Gastrocnemius medialis (tissue), 4 donors: Measurements from ENCODE around the gene RNF223. TPM values are rescaled to one million over a fixed set of nuclear protein-coding genes. Genes with fewer than 3 reads are reported as not detected.

Source experiments
- ATAC-seq, 2 donors: fragments of 150-250 bp; one replicate each; pipeline ENCODE4 v1.9.1; 2016
- DNase-seq, 2 donors: peaks; one replicate each; pipeline ENCODE4 v3.0.0-alpha.2; 2019
- H3K27ac ChIP-seq, 4 donors: fragments of 200-600 bp; sonication (generic); 1 replicate in 1 of 4; 2 replicates in 3 of 4; pipeline ENCODE4 v1.5.1; 2016 to 2018; ENCODE audit warnings: mild to moderate bottlenecking in 2 of 4, moderate library complexity in 1 of 4
- H3K27me3 ChIP-seq, 3 donors: fragments of 200-600 bp; sonication (generic) in 2 of 3; 1 replicate in 1 of 3; 2 replicates in 2 of 3; pipeline versions ENCODE4 v1.5.1 to v1.6.0; 2016 to 2019; ENCODE audit warnings: mild to moderate bottlenecking in 1 of 3, moderate library complexity in 1 of 3
- H3K36me3 ChIP-seq, 2 donors: fragments of 200-600 bp; sonication (generic) in 1 of 2; one replicate each; pipeline ENCODE4 v1.5.1; 2017 to 2018
- H3K4me1 ChIP-seq, 2 donors: fragments of 200-600 bp; sonication (generic) in 1 of 2; one replicate each; pipeline ENCODE4 v1.5.1; 2016 to 2017; ENCODE audit warnings: mild to moderate bottlenecking in 2 of 2
- H3K4me3 ChIP-seq, 4 donors: fragments of 200-600 bp; sonication (generic) in 3 of 4; 1 replicate in 1 of 4; 2 replicates in 3 of 4; pipeline ENCODE4 v1.5.1; 2016 to 2019; ENCODE audit warnings: mild to moderate bottlenecking in 2 of 4
- H3K9me3 ChIP-seq, 3 donors: fragments of 200-600 bp; sonication (generic) in 2 of 3; 1 replicate in 1 of 3; 2 replicates in 2 of 3; pipeline ENCODE4 v1.5.1; 2016 to 2019
- POLR2A ChIP-seq, 2 donors: fragments of 450-650 bp; IDR thresholded peaks; one replicate each; pipeline ENCODE4 v1.6.1; 2017; ENCODE audit warnings: antibody characterized with exemption in 2 of 2, mild to moderate bottlenecking in 2 of 2, moderate library complexity in 2 of 2
- in situ Hi-C, 4 donors: fragments of 200-750 bp; cut with MboI; loops; one replicate each; pipeline versions ENCODE4 v1.15.0 to v1.8.0; 2017; ENCODE audit warnings: low sequenced_read_pairs in 4 of 4
- intact Hi-C: fragments of 100-400 bp; cut with DNase I; formaldehyde crosslinking; loops from one replicate; pipeline ENCODE4 v1.15.1; 2023; ENCODE audit warnings: low total_unique reads
- total RNA-seq, 4 donors: library from RNA; depleted of rRNA; stranded (reverse); fragments of >200 nt; gene quantifications; one replicate each; pipeline versions ENCODE4 v1.1.0 to v1.2.3, GENCODE V29; 2016
- TF ChIP-seq, protein P1 (sequence below), 5 experiments: fragments of 450-650 bp in 3 of 5; fragments of 200-600 bp in 2 of 5; sonication (generic) in 2 of 5; IDR thresholded peaks in 4 of 5; conservative IDR thresholded peaks in 1 of 5; 1 replicate in 4 of 5; 2 replicates in 1 of 5; pipeline ENCODE4 v1.5.1; 2016 to 2019; ENCODE audit warnings: antibody characterized with exemption in 5 of 5, mild to moderate bottlenecking in 3 of 5, moderate library complexity in 3 of 5

RNF223 gene
- total RNA-seq, 4 donors from 2014 or later, result not detected

DNA sequence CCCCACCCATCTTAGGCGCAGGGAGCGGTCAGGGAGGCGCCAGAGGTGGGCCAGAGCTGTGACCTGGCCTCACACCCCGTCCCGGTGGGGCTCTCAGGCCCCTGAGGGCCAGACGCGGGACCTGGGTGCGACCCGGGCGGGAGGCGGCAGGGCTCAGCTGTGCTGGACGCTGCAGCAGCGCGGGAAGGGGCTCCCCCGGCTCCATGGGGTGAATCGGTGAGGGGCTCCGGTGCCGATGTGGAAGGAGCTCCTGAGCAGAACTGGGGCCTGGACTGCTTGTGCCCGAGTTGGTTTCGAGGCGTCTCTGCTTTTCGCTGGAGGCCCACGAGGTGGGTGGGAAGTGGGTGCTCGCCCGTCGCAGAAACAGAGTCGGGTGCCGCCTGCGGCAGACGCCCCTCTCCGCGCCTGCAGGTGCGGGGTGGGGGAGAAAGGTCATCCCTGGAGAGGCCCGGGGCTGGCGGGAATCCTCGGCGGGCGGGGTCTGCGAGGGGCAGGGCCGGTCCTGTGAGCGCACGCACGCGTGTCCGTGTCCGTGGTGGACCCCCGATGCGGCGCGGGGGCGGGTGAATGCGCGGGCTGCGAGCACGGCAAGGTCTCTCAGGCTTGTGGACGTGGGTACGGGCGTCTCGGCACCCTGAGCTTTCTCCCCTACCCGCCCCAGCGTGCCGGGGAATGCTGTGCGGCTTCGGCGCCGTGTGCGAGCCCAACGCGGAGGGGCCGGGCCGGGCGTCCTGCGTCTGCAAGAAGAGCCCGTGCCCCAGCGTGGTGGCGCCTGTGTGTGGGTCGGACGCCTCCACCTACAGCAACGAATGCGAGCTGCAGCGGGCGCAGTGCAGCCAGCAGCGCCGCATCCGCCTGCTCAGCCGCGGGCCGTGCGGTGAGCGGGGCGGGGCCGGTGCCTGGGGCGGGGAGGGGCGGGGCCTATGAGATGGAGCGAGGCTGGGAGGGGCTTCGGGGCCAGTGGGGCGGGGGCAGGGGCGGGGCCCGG lies 33.8 kb downstream of the RNF223 start:
- ATAC-seq (peak; percentile 76 to 85), DNase-seq (peak; percentile 33 to 64)
- Histone ChIP-seq H3K9me3 (no peaks in the 10 kb centered on the region), H3K27ac (no peak overlapping the region), H3K4me3 (peak overlapping the region; percentile 44 to 60 (median 48)), H3K36me3 (no peaks in the 10 kb centered on the region), H3K4me1 (peaks cover 7 to 10% of the 10 kb centered on the region in 2 donors), H3K27me3 (peaks cover 26 to 47% (median 36%) of the 10 kb centered on the region in 3 donors)
- in situ Hi-C loops, result no loop called here
- intact Hi-C loops, result loop anchor here (2.0 kb wide), 1 partner anchor 19 kb away; no protein-coding TSS in a partner anchor
- no peak for TF ChIP-seq POLR2A (IDR thresholded peaks at IDR 0.05)
- TF ChIP-seq, protein P1, sequence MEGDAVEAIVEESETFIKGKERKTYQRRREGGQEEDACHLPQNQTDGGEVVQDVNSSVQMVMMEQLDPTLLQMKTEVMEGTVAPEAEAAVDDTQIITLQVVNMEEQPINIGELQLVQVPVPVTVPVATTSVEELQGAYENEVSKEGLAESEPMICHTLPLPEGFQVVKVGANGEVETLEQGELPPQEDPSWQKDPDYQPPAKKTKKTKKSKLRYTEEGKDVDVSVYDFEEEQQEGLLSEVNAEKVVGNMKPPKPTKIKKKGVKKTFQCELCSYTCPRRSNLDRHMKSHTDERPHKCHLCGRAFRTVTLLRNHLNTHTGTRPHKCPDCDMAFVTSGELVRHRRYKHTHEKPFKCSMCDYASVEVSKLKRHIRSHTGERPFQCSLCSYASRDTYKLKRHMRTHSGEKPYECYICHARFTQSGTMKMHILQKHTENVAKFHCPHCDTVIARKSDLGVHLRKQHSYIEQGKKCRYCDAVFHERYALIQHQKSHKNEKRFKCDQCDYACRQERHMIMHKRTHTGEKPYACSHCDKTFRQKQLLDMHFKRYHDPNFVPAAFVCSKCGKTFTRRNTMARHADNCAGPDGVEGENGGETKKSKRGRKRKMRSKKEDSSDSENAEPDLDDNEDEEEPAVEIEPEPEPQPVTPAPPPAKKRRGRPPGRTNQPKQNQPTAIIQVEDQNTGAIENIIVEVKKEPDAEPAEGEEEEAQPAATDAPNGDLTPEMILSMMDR (IDR thresholded peaks at IDR 0.05 in 4 of 5, conservative IDR thresholded peaks at IDR 0.05 in 1 of 5), result no peak

DNA sequence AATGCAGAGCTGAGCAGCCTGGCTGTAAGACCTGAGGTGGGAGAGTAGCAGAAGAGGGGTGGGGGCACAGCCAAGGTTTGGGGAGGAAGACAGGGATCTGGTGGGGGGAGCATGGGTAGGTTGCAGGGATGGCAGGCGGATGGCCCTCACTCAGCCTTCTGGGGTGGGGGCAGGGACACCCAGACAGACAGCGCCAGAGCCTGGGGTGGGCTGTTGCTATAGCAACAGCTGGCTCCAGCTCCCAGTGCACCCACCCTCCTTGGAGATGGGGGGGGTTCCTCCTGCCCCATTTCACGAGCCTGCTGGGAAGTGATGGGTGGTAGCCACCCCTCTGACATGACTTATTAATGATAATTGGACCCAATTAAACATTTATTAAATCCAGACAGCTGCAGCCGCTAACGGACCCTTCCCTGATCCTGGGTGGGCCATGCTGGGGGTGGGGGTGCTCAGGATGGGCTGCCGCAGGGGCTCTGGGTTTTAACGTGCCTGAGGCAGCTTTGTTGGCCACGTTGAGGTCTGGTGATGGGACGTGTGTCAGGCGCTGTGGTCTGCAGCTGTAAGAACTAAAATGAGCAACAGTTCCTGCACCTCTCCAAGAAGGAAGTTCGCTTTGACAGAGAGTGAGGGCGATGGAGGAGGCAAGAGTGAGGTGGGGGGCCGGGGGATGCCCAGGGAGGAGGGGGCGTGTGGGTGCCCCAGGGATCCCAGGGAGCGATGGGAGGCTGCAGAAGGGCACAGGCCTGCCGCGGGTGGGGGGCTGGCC lies 34.8 kb downstream of the RNF223 start:
- Histone ChIP-seq H3K36me3 (no peaks in the 10 kb centered on the region), H3K27me3 (peaks cover 30 to 57% (median 43%) of the 10 kb centered on the region in 3 donors), H3K4me1 (peaks cover 7 to 15% of the 10 kb centered on the region in 2 donors), H3K4me3 (no peak overlapping the region), H3K9me3 (no peaks in the 10 kb centered on the region), H3K27ac (no peak overlapping the region)
- DNase-seq, result no peak
- in situ Hi-C loops (no loop called here), intact Hi-C loops (loop anchor here (10.0 kb wide), 1 partner anchor 75 kb away; the partner anchor contains the start of gene C1orf159)
- TF ChIP-seq, protein P1 (IDR thresholded peaks at IDR 0.05 in 4 of 5, conservative IDR thresholded peaks at IDR 0.05 in 1 of 5), result no peak
- no peak for TF ChIP-seq POLR2A (IDR thresholded peaks at IDR 0.05)
- no peak for ATAC-seq

DNA sequence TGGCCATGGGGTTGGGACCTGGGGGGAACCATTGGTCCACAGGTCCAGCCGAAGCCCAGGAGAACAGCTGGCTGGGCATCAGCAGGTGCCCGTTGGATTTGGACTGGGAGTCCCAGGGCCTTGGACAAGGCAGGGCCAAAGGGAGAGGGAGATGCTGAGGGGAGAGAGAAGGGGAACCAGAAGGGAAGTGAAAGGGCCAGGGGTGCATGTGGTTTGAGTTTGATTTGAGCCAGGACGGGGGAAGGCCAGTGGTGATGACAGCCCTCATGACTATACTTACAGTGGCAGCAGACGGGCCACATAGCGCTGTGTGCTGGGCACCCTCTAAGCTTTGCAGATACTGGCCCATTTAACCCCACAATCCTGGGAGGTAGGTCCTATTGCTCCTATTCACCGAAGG lies 35.4 kb downstream of the RNF223 start:
- TF ChIP-seq POLR2A (IDR thresholded peaks at IDR 0.05), result no peak
- TF ChIP-seq, protein P1 (IDR thresholded peaks at IDR 0.05 in 4 of 5, conservative IDR thresholded peaks at IDR 0.05 in 1 of 5), result no peak
- peaks cover 35 to 63% (median 50%) of the 10 kb centered on the region in 3 donors for H3K27me3 ChIP-seq
- H3K9me3 ChIP-seq, result no peaks in the 10 kb centered on the region
- DNase-seq, result no peak
- H3K4me1 ChIP-seq, result peaks cover 12 to 19% of the 10 kb centered on the region in 2 donors
- intact Hi-C loops, result loop anchor here (10.0 kb wide), 1 partner anchor 76 kb away; the partner anchor contains the start of gene C1orf159
- in situ Hi-C loops, result no loop called here
- H3K4me3 ChIP-seq, result no peak overlapping the region
- no peak for ATAC-seq
- no peaks in the 10 kb centered on the region for H3K36me3 ChIP-seq
- H3K27ac ChIP-seq, result no peak overlapping the region

DNA sequence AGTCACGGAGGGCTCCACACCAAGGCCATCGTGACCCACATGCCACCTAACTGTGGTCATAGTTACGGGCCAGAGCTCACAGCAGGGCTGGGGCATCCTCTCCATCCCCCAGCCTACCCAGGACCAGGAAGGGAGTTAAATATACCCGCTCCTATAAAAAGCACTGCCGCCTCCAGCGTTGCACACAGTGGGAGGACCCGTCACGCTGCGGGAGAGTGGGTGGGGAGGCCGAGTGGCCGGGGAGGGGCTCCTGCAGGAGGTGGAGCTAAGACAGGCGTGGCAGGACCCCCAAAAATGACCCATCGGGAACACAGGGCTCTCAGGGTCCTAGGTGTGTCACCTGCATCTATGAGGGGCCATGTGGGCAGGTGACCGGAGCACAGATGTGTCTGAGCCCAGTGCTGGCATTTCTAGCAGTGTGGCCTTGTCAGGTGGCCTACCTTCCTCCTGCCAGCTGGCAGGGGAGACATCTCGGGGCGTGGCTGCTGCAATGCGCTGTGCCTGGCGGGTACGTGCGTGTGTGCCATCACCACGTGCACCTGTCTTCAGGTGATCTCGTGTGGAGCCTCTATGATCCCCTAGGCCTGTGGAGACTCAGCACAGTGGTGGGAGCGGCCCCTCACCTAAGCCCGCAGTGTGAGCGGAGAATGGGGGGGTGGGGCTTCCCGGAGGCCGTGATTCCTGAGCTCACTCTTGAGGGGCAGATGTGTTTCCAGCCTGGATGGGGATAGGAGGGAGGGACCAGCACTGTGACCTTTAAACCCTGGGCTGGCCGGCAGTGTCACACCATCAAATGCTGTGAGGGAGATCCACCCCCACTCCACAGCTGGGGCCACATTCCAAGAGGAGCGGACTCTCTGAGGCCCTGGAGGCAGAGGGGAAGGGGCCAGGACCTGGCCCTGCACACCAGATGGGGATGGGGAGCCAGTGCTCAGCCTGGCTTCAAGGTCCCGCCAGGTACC lies 36.5 kb downstream of the RNF223 start:
- Histone ChIP-seq H3K4me3 (no peak overlapping the region), H3K27me3 (peaks cover 35 to 64% (median 56%) of the 10 kb centered on the region in 3 donors), H3K9me3 (no peaks in the 10 kb centered on the region), H3K27ac (no peak overlapping the region), H3K4me1 (peaks cover 12 to 27% of the 10 kb centered on the region in 2 donors), H3K36me3 (no peaks in the 10 kb centered on the region)
- no peak for DNase-seq
- no peak for ATAC-seq
- intact Hi-C loops (loop anchor here (10.0 kb wide), 1 partner anchor 77 kb away; the partner anchor contains the start of gene C1orf159), in situ Hi-C loops (no loop called here)
- TF ChIP-seq POLR2A (IDR thresholded peaks at IDR 0.05), result no peak
- TF ChIP-seq, protein P1 (IDR thresholded peaks at IDR 0.05 in 4 of 5, conservative IDR thresholded peaks at IDR 0.05 in 1 of 5), result no peak
